ENCODE results near the gene PLBD2. TPM values are rescaled to one million over a fixed set of nuclear protein-coding genes. Genes with fewer than 3 reads are reported as not detected.

The PLBD2 gene, protein sequence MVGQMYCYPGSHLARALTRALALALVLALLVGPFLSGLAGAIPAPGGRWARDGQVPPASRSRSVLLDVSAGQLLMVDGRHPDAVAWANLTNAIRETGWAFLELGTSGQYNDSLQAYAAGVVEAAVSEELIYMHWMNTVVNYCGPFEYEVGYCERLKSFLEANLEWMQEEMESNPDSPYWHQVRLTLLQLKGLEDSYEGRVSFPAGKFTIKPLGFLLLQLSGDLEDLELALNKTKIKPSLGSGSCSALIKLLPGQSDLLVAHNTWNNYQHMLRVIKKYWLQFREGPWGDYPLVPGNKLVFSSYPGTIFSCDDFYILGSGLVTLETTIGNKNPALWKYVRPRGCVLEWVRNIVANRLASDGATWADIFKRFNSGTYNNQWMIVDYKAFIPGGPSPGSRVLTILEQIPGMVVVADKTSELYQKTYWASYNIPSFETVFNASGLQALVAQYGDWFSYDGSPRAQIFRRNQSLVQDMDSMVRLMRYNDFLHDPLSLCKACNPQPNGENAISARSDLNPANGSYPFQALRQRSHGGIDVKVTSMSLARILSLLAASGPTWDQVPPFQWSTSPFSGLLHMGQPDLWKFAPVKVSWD
- 14.7 and 17.4 TPM in 2 replicates for total RNA-seq

DNA sequence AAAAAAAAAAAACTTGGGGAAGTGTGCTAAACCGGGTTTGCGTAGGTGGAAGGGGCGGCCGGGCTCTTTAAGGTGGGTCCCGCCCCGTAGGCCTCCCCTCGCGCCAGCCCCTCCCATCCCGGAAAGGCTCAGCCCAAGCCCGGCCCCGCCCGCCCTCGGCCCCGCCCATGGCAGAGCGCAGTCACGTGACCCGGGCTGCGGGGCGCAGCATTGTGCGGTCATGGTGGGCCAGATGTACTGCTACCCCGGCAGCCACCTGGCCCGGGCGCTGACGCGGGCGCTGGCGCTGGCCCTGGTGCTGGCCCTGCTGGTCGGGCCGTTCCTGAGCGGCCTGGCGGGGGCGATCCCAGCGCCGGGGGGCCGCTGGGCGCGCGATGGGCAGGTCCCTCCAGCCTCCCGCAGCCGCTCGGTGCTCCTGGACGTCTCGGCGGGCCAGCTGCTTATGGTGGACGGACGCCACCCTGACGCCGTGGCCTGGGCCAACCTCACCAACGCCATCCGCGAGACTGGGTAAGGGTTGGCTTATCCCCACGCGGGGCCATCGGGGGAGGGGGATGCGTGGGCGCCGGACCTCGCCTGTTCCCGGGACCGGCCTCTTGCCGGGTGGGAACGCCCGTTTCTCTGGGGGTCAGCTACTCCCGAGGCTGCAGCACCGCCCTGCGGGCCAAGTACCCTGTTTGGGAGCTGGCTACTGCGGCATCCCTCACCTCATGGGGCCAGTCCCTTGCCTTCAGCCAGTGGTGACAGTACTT is at the start of gene PLBD2:
TSS of gene PLBD2 (plus strand) at position 207 of the 752 bp plus-strand sequence. CDS start at position 221, 14 bp downstream.

GRCh38 chr12:113334786-113335539 is 23.4 kb upstream of the PLBD2 start, which contains the start of gene SLC8B1:
TSS of gene SLC8B1 (minus strand) at chr12:113335109. CDS start at chr12:113332878, 2,231 bp downstream.

DNA sequence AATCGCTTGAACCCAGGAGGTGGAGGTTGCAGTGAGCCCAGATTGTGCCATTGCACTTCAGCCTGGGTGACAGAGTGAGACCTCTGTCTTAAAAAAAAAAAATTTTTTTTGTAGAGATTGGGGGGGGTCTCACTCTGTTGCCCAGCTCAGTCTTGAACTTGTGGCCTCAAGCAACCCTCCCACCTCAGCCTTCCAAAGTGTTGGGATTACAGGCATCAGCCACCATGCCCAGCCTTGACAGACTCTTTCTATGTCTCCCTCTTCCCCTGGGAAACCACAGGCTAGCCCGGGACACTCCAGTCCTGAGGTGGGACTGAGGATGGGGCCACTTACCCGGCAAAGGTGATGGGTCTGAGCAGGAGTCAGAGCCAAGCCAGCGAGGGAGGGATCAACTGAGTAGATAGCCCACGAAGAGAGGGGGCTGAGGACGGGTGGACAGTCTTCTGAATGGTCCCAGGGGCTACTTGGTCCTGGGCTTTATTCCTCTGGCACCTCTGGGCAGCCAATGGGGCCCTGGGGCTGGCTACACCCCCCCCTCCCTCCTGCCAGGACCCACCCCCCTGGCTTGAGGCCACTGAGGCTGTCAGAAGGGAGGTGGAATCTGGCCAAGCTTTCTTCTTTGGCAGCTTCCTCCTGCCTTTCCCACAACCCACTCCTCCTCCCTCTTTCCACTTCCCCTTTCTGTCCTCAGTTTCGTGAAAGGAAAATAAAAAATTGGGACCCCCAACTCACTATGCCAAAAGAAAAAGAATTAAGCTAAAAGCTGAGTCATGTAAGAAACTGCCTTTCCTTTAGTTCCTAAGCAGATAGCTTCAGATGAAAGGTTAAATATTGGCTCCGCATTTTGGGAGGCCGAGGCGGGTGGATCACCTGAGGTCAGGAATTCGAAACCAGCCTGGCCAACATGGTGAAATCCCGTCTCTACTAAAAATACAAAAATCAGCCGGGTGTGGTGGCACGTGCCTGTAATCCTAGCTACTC is 45.3 kb downstream of the PLBD2 start, which contains the start of gene SDS:
TSS of gene SDS (minus strand) at position 453 of the 981 bp plus-strand sequence. CDS start 4,179 bp downstream, outside the sequence.

GRCh38 chr12:113422030-113422885 is 63.9 kb downstream of the PLBD2 start, which contains the start of gene SDSL:
TSS of gene SDSL (plus strand) at chr12:113422380. CDS start at chr12:113427983, 5,603 bp downstream.

Other genes with a start within 250 kb of the PLBD2 start
- 0.60 and 1.1 TPM in 2 replicates for gene RASAL1, start 222.8 kb upstream of the PLBD2 start, total RNA-seq
- not detected in 2 replicates for gene CFAP73, start 208.9 kb upstream of the PLBD2 start, total RNA-seq
- 73.8 and 100 TPM in 2 replicates for gene DDX54, start 173.1 kb upstream of the PLBD2 start, total RNA-seq
- gene RITA1, start 172.9 kb upstream of the PLBD2 start, total RNA-seq: 23.9 and 28.4 TPM in 2 replicates
- 13.2 and 20.1 TPM in 2 replicates for gene TPCN1, start 137.1 kb upstream of the PLBD2 start, total RNA-seq
- 10.1 and 13.4 TPM in 2 replicates for gene SLC8B1, start 23.5 kb upstream of the PLBD2 start, total RNA-seq
- gene SDS, start 45.3 kb downstream of the PLBD2 start, total RNA-seq: not detected in 2 replicates
- 2.3 and 4.2 TPM in 2 replicates for gene SDSL, start 63.8 kb downstream of the PLBD2 start, total RNA-seq
- gene LHX5, start 113.3 kb downstream of the PLBD2 start, total RNA-seq: 0.28 TPM in 1 of 2 replicates, not detected in the other